ENCODE results near the gene SLC6A1. TPM values are rescaled to one million over a fixed set of nuclear protein-coding genes. Genes with fewer than 3 reads are reported as not detected.

The SLC6A1 gene
- polyA plus RNA-seq, 1 of the 3 experiments (the other 2 are of a cell fraction), result not detected

GRCh38 chr3:10956986-10957385, 35.6 kb upstream of the SLC6A1 start:
- ChIA-PET CTCF (interaction anchor here (8.0 to 8.3 kb wide), 2 partner anchors 13 to 103 kb away, joined by 74 to 83 read pairs; no protein-coding TSS in a partner anchor), POLR2A (no interaction called here)
- no peak for DNase-seq
- Histone ChIP-seq H3K4me2 (no peak overlapping the region), H3K36me3 (replicated peaks in 1 of 2; ENCODE audit: control insufficient read depth in 1 of 2, insufficient read depth in 2 of 2, low read length in 1 of 2) (no peaks in the 10 kb centered on the region), H3K27me3 (ENCODE audit: insufficient read depth) (no peaks in the 10 kb centered on the region; the same call in 1 of the 2 replicates), H3K4me3 (ENCODE audit: low read depth in 2 of 2, low read length in 1 of 2) (no peak overlapping the region), H3F3A (replicated peaks; ENCODE audit: insufficient read depth) (no peaks in the 10 kb centered on the region), H3K27ac (ENCODE audit: low read depth in 2 of 2, low read length in 1 of 2) (no peak overlapping the region), H3K9me3 (no peaks in the 10 kb centered on the region), H3K4me1 (ENCODE audit: control insufficient read depth in 1 of 2, insufficient read depth in 2 of 2, low read depth in 1 of 2, low read length in 1 of 2) (no peaks in the 10 kb centered on the region; a peak in 1 of 4 replicates), H4K20me1 (ENCODE audit: insufficient read depth) (no peaks in the 10 kb centered on the region), H3K9ac (no peak overlapping the region), H3K79me2 (ENCODE audit: insufficient read depth) (no peaks in the 10 kb centered on the region), H3K9me2 (no peaks in the 10 kb centered on the region), H2AFZ (ENCODE audit: low read depth) (no peak overlapping the region)
- WGBS (ENCODE audit: low lambda C conversion rate), result 60% methylated on average over 6 of the region's 6 CpGs
- TF ChIP-seq PBX3 (IDR thresholded peaks at IDR 0.05), result no peak
- no peak for TF ChIP-seq YY1 (IDR thresholded peaks at IDR 0.05; ENCODE audit: low read depth)
- TF ChIP-seq ZBTB33 (IDR thresholded peaks at IDR 0.05; ENCODE audit: borderline replicate concordance, low read depth), result no peak
- no peak for TF ChIP-seq MEF2A (IDR thresholded peaks at IDR 0.05; ENCODE audit: borderline replicate concordance, low read depth)
- no peak for TF ChIP-seq TAF1 (IDR thresholded peaks at IDR 0.05; ENCODE audit: borderline replicate concordance, low read depth, low read length)
- no peak for TF ChIP-seq USF1 (IDR thresholded peaks at IDR 0.05; ENCODE audit: borderline replicate concordance, low read depth)
- TF ChIP-seq RAD21 (IDR thresholded peaks at IDR 0.05; ENCODE audit: low read length), result no peak
- TF ChIP-seq MXI1 (IDR thresholded peaks at IDR 0.05; ENCODE audit: low read depth, low read length), result no peak

GRCh38 chr3:10957976-10958749, 34.4 kb upstream of the SLC6A1 start:
- Histone ChIP-seq H3K4me3 (ENCODE audit: low read depth in 2 of 2, low read length in 1 of 2) (no peak overlapping the region), H3K4me1 (ENCODE audit: control insufficient read depth in 1 of 2, insufficient read depth in 2 of 2, low read depth in 1 of 2, low read length in 1 of 2) (no peaks in the 10 kb centered on the region; a peak in 1 of 4 replicates), H4K20me1 (ENCODE audit: insufficient read depth) (no peaks in the 10 kb centered on the region), H3K9me3 (no peaks in the 10 kb centered on the region), H3K4me2 (no peak overlapping the region), H3K9me2 (no peaks in the 10 kb centered on the region), H3K79me2 (ENCODE audit: insufficient read depth) (no peaks in the 10 kb centered on the region), H3K27ac (ENCODE audit: low read depth in 2 of 2, low read length in 1 of 2) (no peak overlapping the region), H2AFZ (ENCODE audit: low read depth) (no peak overlapping the region), H3K9ac (no peak overlapping the region), H3K27me3 (ENCODE audit: insufficient read depth) (no peaks in the 10 kb centered on the region; the same call in 1 of the 2 replicates), H3K36me3 (replicated peaks in 1 of 2; ENCODE audit: control insufficient read depth in 1 of 2, insufficient read depth in 2 of 2, low read length in 1 of 2) (no peaks in the 10 kb centered on the region), H3F3A (replicated peaks; ENCODE audit: insufficient read depth) (no peaks in the 10 kb centered on the region)
- POLR2A ChIA-PET, result no interaction called here
- 47% methylated on average over 7 of the region's 17 CpGs for WGBS (ENCODE audit: low lambda C conversion rate)
- CTCF ChIA-PET, result interaction anchor here (0.7 to 8.3 kb wide), 6 partner anchors 7 to 637 kb away, joined by 4 to 83 read pairs (median 4); partner anchors contain the start of gene SEC13
- DNase-seq, result no peak
- TF ChIP-seq USF1 (IDR thresholded peaks at IDR 0.05; ENCODE audit: borderline replicate concordance, low read depth) (no peak), NFIC (IDR thresholded peaks at IDR 0.05; ENCODE audit: borderline replicate concordance) (no peak), PBX3 (IDR thresholded peaks at IDR 0.05) (no peak), TAF1 (IDR thresholded peaks at IDR 0.05; ENCODE audit: borderline replicate concordance, low read depth, low read length) (no peak), MXI1 (IDR thresholded peaks at IDR 0.05; ENCODE audit: low read depth, low read length) (no peak), MEF2A (IDR thresholded peaks at IDR 0.05; ENCODE audit: borderline replicate concordance, low read depth) (no peak), GATA2 (CRISPR knock-in tag; IDR thresholded peaks at IDR 0.05) (no peak), SMC3 (IDR thresholded peaks at IDR 0.05; ENCODE audit: low read depth, low read length) (no peak), TEAD4 (IDR thresholded peaks at IDR 0.05; ENCODE audit: borderline replicate concordance, insufficient read depth) (no peak), GABPA (IDR thresholded peaks at IDR 0.05; ENCODE audit: low read depth) (no peak), JUND (IDR thresholded peaks at IDR 0.05) (no peak), POLR2AphosphoS5 (IDR thresholded peaks at IDR 0.05; ENCODE audit: low read depth, low read length) (no peak), YY1 (IDR thresholded peaks at IDR 0.05; ENCODE audit: low read depth) (no peak), FOSL2 (IDR thresholded peaks at IDR 0.05; ENCODE audit: borderline replicate concordance, low read depth) (no peak), CHD2 (IDR thresholded peaks at IDR 0.05; ENCODE audit: low read length, partially characterized antibody) (no peak)
